ACHN (cell line): ENCODE measurements around the gene ACP7.
A peak's percentile ranks its signal among the peaks of the same experiment; 100 is the strongest.
"Not testable (repeated sequence)": the region's sequence is repeated elsewhere in the genome, so short reads cannot be mapped to it uniquely, and the experiment has no call there.

Experiments
- DNase-seq: peaks from one replicate; pipeline ENCODE4 v3.0.0-alpha.2; 2015
- in situ Hi-C: cut with HindIII; loops from 2 replicates; pipeline ENCODE4 v1.10.0; 2017; ENCODE audit warnings: low sequenced_read_pairs, low pct_ligation_motif_present, low pct_unique_long_range_greater_than_20kb

Gene ACP7

GRCh38 chr19:39098365-39099269, 14.4 kb downstream of the ACP7 start:
- in situ Hi-C loops = no loop called here
- DNase-seq = no peak

- DNase-seq = no peak
- in situ Hi-C loops = no loop called here
Measured at GRCh38 chr19:39099341-39099740, 15.2 kb downstream of the ACP7 start.

GRCh38 chr19:39100500-39101166, 16.5 kb downstream of the ACP7 start:
- in situ Hi-C loops = no loop called here

GRCh38 chr19:39103151-39103550, 19.0 kb downstream of the ACP7 start:
- in situ Hi-C loops = no loop called here
- no peak for DNase-seq

More at GRCh38 chr19:39100500-39101166, 16.5 kb downstream of the ACP7 start:
- DNase-seq = no peak

- in situ Hi-C loops = no loop called here
- DNase-seq = no peak
Measured at GRCh38 chr19:39104186-39104596, 20.0 kb downstream of the ACP7 start.

GRCh38 chr19:39106194-39106593, 22.0 kb downstream of the ACP7 start:
- in situ Hi-C loops = no loop called here
- no peak for DNase-seq

GRCh38 chr19:39109641-39110040, 25.5 kb downstream of the ACP7 start:
- in situ Hi-C loops = no loop called here
- DNase-seq = no peak

GRCh38 chr19:39110263-39110967, 26.2 kb downstream of the ACP7 start:
- DNase-seq = peak; percentile 38
- in situ Hi-C loops = no loop called here

- no peak for DNase-seq
Measured at GRCh38 chr19:39111593-39112199, 27.5 kb downstream of the ACP7 start.

GRCh38 chr19:39112338-39112890, 28.2 kb downstream of the ACP7 start:
- peak; percentile 65 for DNase-seq
- in situ Hi-C loops = no loop called here

More at GRCh38 chr19:39111593-39112199, 27.5 kb downstream of the ACP7 start:
- in situ Hi-C loops = no loop called here

- in situ Hi-C loops = no loop called here
- DNase-seq = no peak
Measured at GRCh38 chr19:39113199-39113598, 29.0 kb downstream of the ACP7 start.

- in situ Hi-C loops = no loop called here
Measured at GRCh38 chr19:39115105-39115847, 31.1 kb downstream of the ACP7 start.

GRCh38 chr19:39117023-39117422, 32.9 kb downstream of the ACP7 start:
- DNase-seq, in situ Hi-C loops: not testable (repeated sequence)

More at GRCh38 chr19:39115105-39115847, 31.1 kb downstream of the ACP7 start:
- no peak for DNase-seq

GRCh38 chr19:39119830-39120229, 35.7 kb downstream of the ACP7 start:
- in situ Hi-C loops = no loop called here
- DNase-seq = no peak

GRCh38 chr19:39122934-39123731, 39.0 kb downstream of the ACP7 start:
- in situ Hi-C loops = no loop called here
- DNase-seq = no peak

- in situ Hi-C loops = no loop called here
- no peak for DNase-seq
Measured at GRCh38 chr19:39124136-39124764, 40.1 kb downstream of the ACP7 start.

GRCh38 chr19:39125199-39125553, 41.0 kb downstream of the ACP7 start:
- no peak for DNase-seq
- in situ Hi-C loops = no loop called here
